HepG2 (cell line): ENCODE measurements around the gene MSRB3. TPM values are rescaled to one million over a fixed set of nuclear protein-coding genes. Genes with fewer than 3 reads are reported as not detected.
"Not testable (repeated sequence)": the region's sequence is repeated elsewhere in the genome, so short reads cannot be mapped to it uniquely, and the experiment has no call there.

ENCODE experiments used
- ATAC-seq: fragments of 200-7000 bp; cut with Tn5 transposase; 3 replicates; pipeline ENCODE4 v1.9.1; 2020; ENCODE audit warnings: mild to moderate bottlenecking, moderate library complexity
- BruUV-seq: library from RNA; stranded (reverse); fragments of 400-500 nt; replicated peaks from 2 replicates; lab custom pipeline; 2021; lab: Mats Ljungman, UMichigan
- CTCF ChIA-PET: fragments of 300-600 bp; formaldehyde crosslinking; extraction: SDS; loops from one replicate; lab custom pipeline; 2021; ENCODE audit warnings: low total read pairs, inconsistent platforms, low intra/inter-chr PET ratio; lab: Yijun Ruan, JAX
- POLR2A ChIA-PET: fragments of 350-600 bp; sonication (Branson Sonifier 250); formaldehyde crosslinking; loops from one replicate; lab custom pipeline; 2020; ENCODE audit warnings: antibody characterized with exemption, inconsistent platforms; lab: Yijun Ruan, JAX
- DNase-seq: peaks from one replicate; pipeline ENCODE4 v3.0.0-alpha.2; 2015; ENCODE audit warnings: low spot score
- FAIRE-seq: peaks from 3 replicates; lab custom pipeline; 2011; peaks lifted over from hg19 to GRCh38; lab: Jason Lieb, UNC
- H2AFZ ChIP-seq: one replicate; pipeline ENCODE4 v1.6.1; 2011; ENCODE audit warnings: low read length, inconsistent platforms
- H3K27ac ChIP-seq: fragments of 300-600 bp; 3 replicates; pipeline ENCODE4 v1.8.0; 2011; ENCODE audit warnings: mixed run types, mild to moderate bottlenecking, mixed read lengths, low read length, inconsistent platforms; ENCODE audit not compliant: insufficient read depth; ENCODE audit errors: extremely low read length
- H3K27me3 ChIP-seq, 2 experiments: fragments of 200-600 bp in 1 of 2; 2 replicates in 1 of 2; 3 replicates in 1 of 2; pipeline versions ENCODE4 v1.6.0 to v1.8.0; 2011; ENCODE audit warnings: low read length in 2 of 2, mild to moderate bottlenecking in 2 of 2, moderate library complexity in 2 of 2, inconsistent platforms in 1 of 2; ENCODE audit not compliant: insufficient read depth in 2 of 2, control insufficient read depth in 1 of 2
- H3K36me3 ChIP-seq, 2 experiments: fragments of 200-600 bp in 1 of 2; replicated peaks in 1 of 2; 2 replicates in 1 of 2; 3 replicates in 1 of 2; pipeline versions ENCODE4 v1.5.1 to v1.8.0; 2011; ENCODE audit warnings: low read length in 2 of 2, inconsistent platforms in 1 of 2; ENCODE audit not compliant: insufficient read depth in 2 of 2, control insufficient read depth in 1 of 2
- H3K4me1 ChIP-seq: 2 replicates; pipeline ENCODE4 v1.5.1; 2012; ENCODE audit warnings: low read length, inconsistent platforms; ENCODE audit not compliant: insufficient read depth
- H3K4me2 ChIP-seq: 2 replicates; pipeline ENCODE4 v1.6.0; 2011; ENCODE audit warnings: low read depth, low read length, inconsistent platforms
- H3K4me3 ChIP-seq, 3 experiments: fragments of 200-600 bp in 1 of 3; sonication (generic), shearing (Covaris generic) in 1 of 3; replicated peaks in 1 of 3; 2 replicates each; pipeline ENCODE4 v1.5.1; 2011 to 2016; ENCODE audit warnings: low read length in 3 of 3, inconsistent platforms in 2 of 3, low read depth in 2 of 3, mild to moderate bottlenecking in 2 of 3, control low read depth in 1 of 3, mixed read lengths in 1 of 3; ENCODE audit not compliant: insufficient read depth in 1 of 3
- H3K79me2 ChIP-seq: one replicate; pipeline ENCODE4 v1.6.1; 2011; ENCODE audit warnings: low read length, inconsistent platforms; ENCODE audit not compliant: insufficient read depth
- H3K9ac ChIP-seq: 2 replicates; pipeline ENCODE4 v1.6.0; 2011; ENCODE audit warnings: mild to moderate bottlenecking, low read depth, low read length, inconsistent platforms; ENCODE audit not compliant: insufficient read depth
- H3K9me3 ChIP-seq: 2 replicates; pipeline ENCODE4 v1.5.1; 2012; ENCODE audit warnings: mild to moderate bottlenecking, low read length
- H4K20me1 ChIP-seq: 2 replicates; pipeline ENCODE4 v1.6.0; 2011; ENCODE audit warnings: inconsistent platforms, mild to moderate bottlenecking, low read length, moderate library complexity; ENCODE audit not compliant: insufficient read depth
- ARID3A ChIP-seq: IDR thresholded peaks from 2 replicates; pipeline ENCODE4 v1.6.1; 2012; ENCODE audit warnings: low read depth, low read length, improper control_type of control experiment
- CEBPG ChIP-seq: IDR thresholded peaks from 2 replicates; pipeline ENCODE4 v1.6.1; 2016
- CTCF ChIP-seq: sonication (generic); formaldehyde crosslinking; IDR thresholded peaks from 2 replicates; pipeline ENCODE4 v1.5.0; 2020; ENCODE audit warnings: mild to moderate bottlenecking, missing genetic modification reagents, moderate library complexity
- FOXA3 ChIP-seq: IDR thresholded peaks from 2 replicates; pipeline ENCODE4 v1.6.1; 2016; ENCODE audit warnings: missing genetic modification reagents, missing compliant biosample characterization
- MIXL1 ChIP-seq: IDR thresholded peaks from 2 replicates; pipeline ENCODE4 v1.6.1; 2016
- SMC3 ChIP-seq: IDR thresholded peaks from 2 replicates; pipeline ENCODE4 v1.6.1; 2011; ENCODE audit warnings: low read length, improper control_type of control experiment
- STAG1 ChIP-seq: sonication (generic); formaldehyde crosslinking; IDR thresholded peaks from 2 replicates; pipeline ENCODE4 v1.4.0; 2020; ENCODE audit warnings: missing genetic modification reagents
- ZNF24 ChIP-seq: fragments of 450-650 bp; IDR thresholded peaks from 2 replicates; pipeline ENCODE4 v1.6.1; 2017; ENCODE audit warnings: antibody characterized with exemption, mild to moderate bottlenecking
- ZNF33B ChIP-seq: sonication (generic); formaldehyde crosslinking; IDR thresholded peaks from 2 replicates; pipeline ENCODE4 v1.5.1; 2020; ENCODE audit warnings: mild to moderate bottlenecking, missing genetic modification reagents
- ZNF607 ChIP-seq: sonication (generic); formaldehyde crosslinking; IDR thresholded peaks from 2 replicates; pipeline ENCODE4 v1.5.1; 2020; ENCODE audit warnings: missing genetic modification reagents, mild to moderate bottlenecking, borderline replicate concordance
- WGBS: methylation state at CpG from one replicate; pipeline ENCODE4 v1.1.6; 2017; ENCODE audit warnings: low lambda C conversion rate; 5-methylcytosine and 5-hydroxymethylcytosine counted together
- in situ Hi-C: cut with HindIII; loops from 2 replicates; pipeline ENCODE4 v1.10.0; 2017; ENCODE audit warnings: low pct_unique_long_range_greater_than_20kb; ENCODE audit not compliant: extremely low pct_ligation_motif_present
- intact Hi-C: fragments of 100-400 bp; cut with micrococcal nuclease; formaldehyde crosslinking; loops from one replicate; pipeline ENCODE4 v1.10.0; 2022; ENCODE audit not compliant: unreplicated experiment
- polyA plus RNA-seq, 8 experiments: library from polyadenylated mRNA; depleted of rRNA in 3 of 8; stranded (reverse) in 7 of 8; unstranded in 1 of 8; fragments of >200 nt; fragmentation: Illumina TruSeq in 4 of 8; extraction: Trizol in 4 of 8; gene quantifications; 2 replicates each; pipeline versions ENCODE4 v1.2.1 to v1.2.3, GENCODE V29; 2011 to 2016; ENCODE audit warnings: low read depth in 4 of 8, missing spikeins in 1 of 8, mixed read lengths in 1 of 8; ENCODE audit not compliant: insufficient read depth in 1 of 8
- total RNA-seq, 5 experiments: library from RNA; depleted of rRNA; stranded (reverse); fragments of >200 nt; fragmentation: Illumina TruSeq; extraction: Trizol; gene quantifications; 2 replicates each; pipeline ENCODE4 v1.2.3, GENCODE V29; 2016; ENCODE audit warnings: low read depth in 1 of 5

MSRB3 gene
- total and polyA plus RNA-seq, 2 of the 13 experiments (the other 11 are each of a cell fraction or from before 2014, with no cell fraction given) = 1.5 to 1.9 TPM

GRCh38 chr12:65313719-65314317, 35.3 kb downstream of the MSRB3 start:
- CTCF ChIA-PET = no interaction called here
- in situ Hi-C loops = loop anchor here (25.0 kb wide), 1 partner anchor 373 kb away; no protein-coding TSS in a partner anchor

GRCh38 chr12:65315238-65315637, 36.8 kb downstream of the MSRB3 start:
- intact Hi-C loops = loop anchor here (2.0 kb wide), 1 partner anchor 242 kb away; no protein-coding TSS in a partner anchor
- H2AFZ ChIP-seq, BruUV-seq, H3K4me2 ChIP-seq, H3K79me2 ChIP-seq, H3K36me3 ChIP-seq, H3K27me3 ChIP-seq, CTCF ChIA-PET, H3K9me3 ChIP-seq, H4K20me1 ChIP-seq, ATAC-seq, H3K9ac ChIP-seq, POLR2A ChIA-PET, H3K27ac ChIP-seq, FAIRE-seq, DNase-seq, H3K4me3 ChIP-seq: not testable (repeated sequence)
- peaks cover 13% of the 10 kb centered on the region for H3K4me1 ChIP-seq
- WGBS = 84% methylated on average over 12 of the region's 12 CpGs
- in situ Hi-C loops = loop anchor here (25.0 kb wide), 1 partner anchor 372 kb away; no protein-coding TSS in a partner anchor

More at GRCh38 chr12:65313719-65314317, 35.3 kb downstream of the MSRB3 start:
- H3K9ac ChIP-seq = no peak overlapping the region
- DNase-seq (peak; percentile 28), ATAC-seq (no peak), FAIRE-seq (peak; percentile 52)
- H3K36me3 ChIP-seq = no peaks in the 10 kb centered on the region
- H3K27me3 ChIP-seq = no peaks in the 10 kb centered on the region; a peak in 1 of 5 replicates
- no peak overlapping the region for H3K4me2 ChIP-seq
- H3K4me3 ChIP-seq = no peak overlapping the region
- WGBS = 24% methylated on average over 2 of the region's 2 CpGs
- BruUV-seq = no TSS peak
- no peaks in the 10 kb centered on the region for H3K79me2 ChIP-seq
- no peaks in the 10 kb centered on the region for H3K4me1 ChIP-seq
- intact Hi-C loops = loop anchor here (2.0 to 5.0 kb wide), 2 partner anchors 243 to 373 kb away; no protein-coding TSS in a partner anchor
- no peaks in the 10 kb centered on the region for H3K9me3 ChIP-seq
- no peak overlapping the region for H3K27ac ChIP-seq
- TF ChIP-seq SMC3 (peak; percentile 42), STAG1 (peak; percentile 82), ARID3A (peak; percentile 71; the same call in 1 of the 2 replicates), ZNF33B (CRISPR knock-in tag) (no peak), ZNF24 (no peak), CEBPG (0 out of 2 replicates have a peak, but pooled peaks have one; percentile 4), MIXL1 (peak; percentile 89), ZNF607 (CRISPR knock-in tag) (no peak), CTCF (CRISPR knock-in tag) (peak; percentile 58), FOXA3 (0 out of 2 replicates have a peak, but pooled peaks have one; percentile 11)
- no peaks in the 10 kb centered on the region for H4K20me1 ChIP-seq
- no peak overlapping the region for H2AFZ ChIP-seq
- POLR2A ChIA-PET = no interaction called here
